ENCODE results near the gene PLA2G4D. TPM values are rescaled to one million over a fixed set of nuclear protein-coding genes. Genes with fewer than 3 reads are reported as not detected.

PLA2G4D gene
- total and polyA plus RNA-seq, 2 donors (not counting 3 experiments of a cell fraction or from before 2014, with no cell fraction given) = not detected

DNA sequence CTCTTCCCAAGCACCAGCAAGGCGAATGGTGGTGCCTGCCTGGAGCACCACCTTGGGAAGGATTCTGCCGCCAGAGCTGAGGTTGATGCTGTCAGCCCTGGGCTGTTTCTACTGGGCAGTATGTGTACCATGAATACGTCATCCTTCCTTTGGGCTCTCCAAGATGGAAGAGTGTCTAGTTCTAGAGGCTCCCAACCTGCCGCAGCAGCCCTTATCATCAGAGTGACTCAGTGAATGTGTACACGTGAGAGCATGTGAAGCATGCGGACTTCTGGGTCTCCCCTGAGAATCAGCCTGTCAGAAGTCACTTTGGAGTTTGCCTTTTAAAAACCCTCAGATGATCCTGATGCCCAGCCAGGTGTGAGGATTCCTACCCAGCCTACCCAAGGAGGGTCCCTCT, 20.9 kb downstream of the PLA2G4D start:
- BruUV-seq (replicated peaks) = no TSS peak
- Histone ChIP-seq H3K4me3 (replicated peaks in 1 of 3; ENCODE audit: insufficient read depth in 1 of 3, low read depth in 1 of 3, low read length in 3 of 3) (no peak overlapping the region), H3K36me3 (ENCODE audit: control insufficient read depth in 2 of 2, extremely low read depth in 1 of 2, insufficient read depth in 2 of 2, low read length in 2 of 2) (no peaks in the 10 kb centered on the region), H3K9ac (replicated peaks; ENCODE audit: extremely low read depth, insufficient read depth, low read length) (no peak overlapping the region), H3K9me1 (replicated peaks; ENCODE audit: control insufficient read depth, extremely low read depth, insufficient read depth, low read length) (no peaks in the 10 kb centered on the region), H3K79me2 (ENCODE audit: control insufficient read depth, insufficient read depth, low read length) (no peaks in the 10 kb centered on the region), H3K27ac (ENCODE audit: insufficient read depth, low read depth, low read length) (no peak overlapping the region), H3K27me3 (ENCODE audit: control insufficient read depth in 2 of 2, insufficient read depth in 2 of 2, low read length in 2 of 2) (peaks cover 0 to 2% of the 10 kb centered on the region in 2 experiments), H2AFZ (ENCODE audit: low read depth, low read length) (no peak overlapping the region), H3K4me1 (ENCODE audit: control insufficient read depth, extremely low read depth, insufficient read depth, low read length) (no peaks in the 10 kb centered on the region), H4K20me1 (replicated peaks; ENCODE audit: control insufficient read depth, extremely low read depth, insufficient read depth, low read length) (no peaks in the 10 kb centered on the region), H3K9me3 (replicated peaks; ENCODE audit: control insufficient read depth, insufficient read depth, low read length) (no peaks in the 10 kb centered on the region), H3K4me2 (ENCODE audit: insufficient read depth, low read length) (no peak overlapping the region)
- dilution Hi-C loops (cut with MboI; ENCODE audit: extremely low pct_ligation_motif_present, low sequenced_read_pairs) (no loop called here), intact Hi-C loops (cut with micrococcal nuclease) (loop anchor here (10.0 kb wide), 1 partner anchor 311 kb away; no protein-coding TSS in a partner anchor)
- TF ChIP-seq POLR2AphosphoS5 (IDR thresholded peaks at IDR 0.05; ENCODE audit: insufficient read depth, low read depth, low read length) (no peak), MYC (IDR thresholded peaks at IDR 0.05; ENCODE audit: low read depth, low read length) (no peak), JUN (IDR thresholded peaks at IDR 0.05; ENCODE audit: borderline replicate concordance, insufficient read depth, insufficient read length, low read depth) (no peak), POLR2A (IDR thresholded peaks at IDR 0.05; ENCODE audit: low read depth, low read length) (no peak), GATA2 (IDR thresholded peaks at IDR 0.05; ENCODE audit: insufficient read depth, insufficient read length, low read depth, low read length) (no peak), EZH2 (IDR thresholded peaks at IDR 0.05; ENCODE audit: borderline replicate concordance, low read depth, low read length, severe bottlenecking) (no peak), FOS (IDR thresholded peaks at IDR 0.05; ENCODE audit: borderline replicate concordance, insufficient read depth, low read length) (no peak)
- TF ChIP-seq, protein P1, sequence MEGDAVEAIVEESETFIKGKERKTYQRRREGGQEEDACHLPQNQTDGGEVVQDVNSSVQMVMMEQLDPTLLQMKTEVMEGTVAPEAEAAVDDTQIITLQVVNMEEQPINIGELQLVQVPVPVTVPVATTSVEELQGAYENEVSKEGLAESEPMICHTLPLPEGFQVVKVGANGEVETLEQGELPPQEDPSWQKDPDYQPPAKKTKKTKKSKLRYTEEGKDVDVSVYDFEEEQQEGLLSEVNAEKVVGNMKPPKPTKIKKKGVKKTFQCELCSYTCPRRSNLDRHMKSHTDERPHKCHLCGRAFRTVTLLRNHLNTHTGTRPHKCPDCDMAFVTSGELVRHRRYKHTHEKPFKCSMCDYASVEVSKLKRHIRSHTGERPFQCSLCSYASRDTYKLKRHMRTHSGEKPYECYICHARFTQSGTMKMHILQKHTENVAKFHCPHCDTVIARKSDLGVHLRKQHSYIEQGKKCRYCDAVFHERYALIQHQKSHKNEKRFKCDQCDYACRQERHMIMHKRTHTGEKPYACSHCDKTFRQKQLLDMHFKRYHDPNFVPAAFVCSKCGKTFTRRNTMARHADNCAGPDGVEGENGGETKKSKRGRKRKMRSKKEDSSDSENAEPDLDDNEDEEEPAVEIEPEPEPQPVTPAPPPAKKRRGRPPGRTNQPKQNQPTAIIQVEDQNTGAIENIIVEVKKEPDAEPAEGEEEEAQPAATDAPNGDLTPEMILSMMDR (IDR thresholded peaks at IDR 0.05; ENCODE audit: extremely low read depth in 1 of 2, insufficient read depth in 1 of 2, low read depth in 1 of 2, low read length in 2 of 2) = no peak
- TF ChIP-seq, protein P2, sequence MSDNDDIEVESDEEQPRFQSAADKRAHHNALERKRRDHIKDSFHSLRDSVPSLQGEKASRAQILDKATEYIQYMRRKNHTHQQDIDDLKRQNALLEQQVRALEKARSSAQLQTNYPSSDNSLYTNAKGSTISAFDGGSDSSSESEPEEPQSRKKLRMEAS (IDR thresholded peaks at IDR 0.05; ENCODE audit: insufficient read depth, insufficient read length) = no peak
- POLR2A ChIA-PET = no interaction called here
- CTCF ChIA-PET = interaction anchor here (1.1 to 2.9 kb wide), 5 partner anchors 9 to 64 kb away, joined by 4 to 19 read pairs (median 10); no protein-coding TSS in a partner anchor
- DNase-seq (ENCODE audit: low read depth, low spot score) (no peak), FAIRE-seq (no peak)
